RCC 7860 (cell line): ENCODE measurements around the gene DNALI1.

ENCODE experiments used
- DNase-seq: peaks from one replicate; pipeline ENCODE4 v3.0.0-alpha.2; 2015; ENCODE audit warnings: low spot score
- FAIRE-seq: peaks from 2 replicates; lab custom pipeline; 2012; peaks lifted over from hg19 to GRCh38; lab: Jason Lieb, UNC

Gene DNALI1

DNA sequence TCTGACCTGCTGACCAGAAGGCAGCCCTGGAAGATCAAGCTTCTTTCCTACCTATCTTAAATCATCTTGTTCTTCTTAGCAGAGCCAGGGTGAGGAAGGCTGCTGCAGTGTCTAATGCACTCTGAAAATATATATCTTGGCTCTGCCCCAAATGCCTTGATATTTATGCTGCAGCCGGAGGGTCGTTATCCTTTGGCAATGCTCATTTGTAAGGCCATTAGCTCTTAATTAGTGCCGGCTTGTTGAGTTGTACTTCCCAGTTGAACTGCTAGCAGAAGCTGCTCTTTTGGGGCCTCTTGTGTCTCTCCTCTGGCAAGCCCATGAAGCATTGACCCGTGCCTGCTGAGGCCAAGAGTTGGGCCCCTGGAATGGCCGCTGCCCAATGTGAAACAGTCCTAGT, 43.2 kb downstream of the DNALI1 start:
- no peak for FAIRE-seq
- DNase-seq, result no peak

DNA sequence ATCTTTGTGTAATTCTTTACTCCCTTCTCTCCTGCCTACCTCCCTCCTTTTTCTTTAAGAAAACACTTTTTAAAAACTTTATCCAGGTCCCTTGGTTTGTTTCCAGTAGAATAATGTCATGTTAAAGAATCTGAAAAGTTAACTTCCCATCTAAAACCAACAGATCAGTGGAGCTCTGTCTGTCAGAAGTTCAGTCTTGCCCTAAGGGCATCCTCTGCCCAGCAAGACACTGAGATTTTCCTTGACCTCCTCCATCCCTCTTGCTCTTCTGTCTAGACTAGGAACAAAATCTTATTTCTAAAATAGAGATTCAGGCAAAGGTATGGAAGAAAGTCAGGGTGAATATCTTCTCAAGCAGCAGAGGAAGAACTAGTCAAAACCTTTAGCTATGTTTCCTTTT, 44.7 kb downstream of the DNALI1 start:
- DNase-seq, result no peak
- no peak for FAIRE-seq

GRCh38 chr1:37602750-37603694, 46.3 kb downstream of the DNALI1 start:
- FAIRE-seq, result no peak

DNA sequence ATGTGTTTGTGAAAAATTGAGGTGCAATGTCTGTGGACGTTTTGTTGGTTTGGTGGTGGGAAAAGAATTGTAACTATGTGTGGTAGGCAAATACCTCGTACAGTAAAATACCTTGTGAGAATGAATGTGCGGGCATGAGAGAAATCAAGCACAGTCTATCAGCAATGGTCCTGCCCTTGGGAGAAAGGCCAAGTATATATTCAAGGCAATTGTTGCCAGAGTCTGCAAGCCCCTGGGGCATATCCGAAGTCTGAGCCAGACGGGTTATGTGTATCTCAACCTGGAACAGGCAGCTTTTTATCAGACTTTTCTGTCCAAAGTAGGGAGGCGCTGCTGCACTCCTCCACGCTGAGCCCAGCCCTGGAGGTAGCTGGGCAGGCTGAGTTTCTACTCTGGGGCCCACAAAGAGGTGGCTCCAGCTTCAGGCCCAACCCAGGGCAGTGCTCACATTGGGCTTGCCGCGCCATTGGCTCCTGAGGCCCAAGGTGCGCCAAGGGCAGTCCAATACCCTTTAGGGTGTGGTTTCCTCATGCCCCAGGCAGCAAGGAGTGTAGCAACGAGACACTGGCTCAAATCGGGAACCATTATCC, 48.4 kb downstream of the DNALI1 start:
- DNase-seq (no peak), FAIRE-seq (no peak)

More at GRCh38 chr1:37602750-37603694, 46.3 kb downstream of the DNALI1 start:
- peak; percentile 16 for DNase-seq

- DNase-seq (no peak), FAIRE-seq (no peak)
Measured at GRCh38 chr1:37605806-37606474, 49.2 kb downstream of the DNALI1 start.

- FAIRE-seq, result no peak
- no peak for DNase-seq
Measured at GRCh38 chr1:37606481-37607263, 49.9 kb downstream of the DNALI1 start.

DNA sequence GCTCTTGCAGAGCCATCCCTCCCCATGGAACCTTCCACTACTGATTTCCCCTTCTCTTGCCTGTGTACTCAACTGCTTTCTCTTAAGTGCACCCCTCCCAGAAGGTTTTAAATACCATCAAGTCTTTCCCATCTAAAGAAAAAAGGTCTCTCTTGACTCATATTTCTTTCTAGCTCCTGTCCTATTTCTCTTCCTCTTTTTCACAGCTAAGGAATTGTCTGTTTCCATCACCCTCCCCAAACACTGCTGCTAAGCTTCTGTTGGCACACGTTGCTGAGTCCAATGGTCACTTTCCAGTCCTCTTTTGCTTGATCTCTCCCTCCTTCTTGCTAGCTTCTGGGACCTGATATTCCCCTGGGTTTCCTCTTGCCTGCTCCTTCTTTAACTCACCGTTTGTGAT, 52.3 kb downstream of the DNALI1 start:
- no peak for FAIRE-seq
- DNase-seq, result no peak

DNA sequence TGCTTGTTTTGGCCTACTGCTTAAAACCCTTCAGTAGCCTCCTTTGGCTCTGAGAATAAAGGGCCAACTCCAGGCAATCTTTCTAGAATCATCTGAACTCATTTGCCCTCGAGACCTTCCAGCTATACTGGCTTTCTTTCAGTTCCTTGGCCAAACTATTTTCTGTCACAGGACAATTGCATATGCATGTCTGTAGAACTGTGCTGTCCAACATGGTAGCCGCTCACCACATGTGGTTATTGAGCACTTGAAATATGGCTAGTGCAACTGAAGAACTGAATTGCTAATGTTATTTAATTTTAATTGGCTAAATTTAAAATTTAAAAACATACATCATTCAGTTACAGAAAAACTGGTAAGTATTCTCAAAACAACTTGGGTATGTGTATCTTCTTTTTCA, 53.3 kb downstream of the DNALI1 start:
- FAIRE-seq (no peak), DNase-seq (no peak)

DNA sequence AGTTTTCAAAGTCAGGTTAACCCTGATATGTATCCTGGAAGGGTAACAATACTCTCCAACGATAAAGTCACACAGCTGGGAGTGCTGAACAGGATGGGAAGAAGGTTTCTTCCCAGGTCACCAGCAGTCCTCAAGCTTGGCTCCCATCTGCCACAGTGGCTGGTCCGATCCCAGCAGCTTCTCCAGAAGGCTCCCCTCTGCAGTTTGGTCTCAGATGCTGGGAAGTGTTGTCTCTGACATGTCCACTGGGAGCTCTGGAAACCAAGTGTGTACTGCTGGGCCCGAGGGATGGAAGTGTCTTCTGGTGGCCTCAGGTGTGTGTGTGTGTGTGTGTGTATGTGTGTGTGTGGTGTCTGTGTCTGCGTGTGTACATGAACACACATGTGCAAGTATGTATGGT, 55.4 kb downstream of the DNALI1 start:
- DNase-seq, result no peak
- FAIRE-seq, result no peak

DNA sequence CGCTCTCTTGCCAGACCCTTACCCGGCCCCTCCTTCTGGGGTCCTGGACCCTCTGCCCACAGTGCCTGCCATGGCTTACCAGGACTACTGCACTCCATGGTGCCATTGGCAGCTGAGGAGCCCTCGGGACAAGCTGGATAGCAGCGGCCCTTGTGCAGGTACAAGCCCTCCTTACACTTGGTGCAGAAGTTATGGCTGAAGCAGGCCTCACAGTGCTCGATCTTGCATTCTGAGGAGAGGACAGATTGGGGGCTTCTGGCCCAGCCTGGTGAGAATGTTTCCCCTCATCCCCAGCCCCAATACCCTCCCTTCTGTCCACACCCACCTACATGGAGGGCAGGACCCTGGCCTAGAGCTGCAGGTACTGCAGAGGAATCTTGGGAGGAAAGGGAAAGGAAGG, 57.4 kb downstream of the DNALI1 start:
- FAIRE-seq, result no peak
- DNase-seq, result no peak

- DNase-seq, result no peak
- no peak for FAIRE-seq
Measured at GRCh38 chr1:37616330-37616729, 59.6 kb downstream of the DNALI1 start.
